ENCODE measurements around the gene SLC8A3. TPM values are rescaled to one million over a fixed set of nuclear protein-coding genes. Genes with fewer than 3 reads are reported as not detected.

Gene SLC8A3
- total and polyA plus RNA-seq, 2 of the 13 experiments (the other 11 are each of a cell fraction or from before 2014, with no cell fraction given): 0.01 to 0.02 TPM

GRCh38 chr14:70149596-70150165 is 39.1 kb downstream of the SLC8A3 start:
- no TSS peak for BruUV-seq (replicated peaks)
- H3K9me3 ChIP-seq (ENCODE audit: low read length): no peaks in the 10 kb centered on the region
- WGBS (ENCODE audit: low lambda C conversion rate): 12% methylated on average over 4 of the region's 4 CpGs
- no peaks in the 10 kb centered on the region for H3K79me2 ChIP-seq (ENCODE audit: insufficient read depth, low read length)
- no peak for FAIRE-seq
- intact Hi-C loops (cut with micrococcal nuclease; ENCODE audit: unreplicated experiment): no loop called here
- no peak overlapping the region for H2AFZ ChIP-seq (ENCODE audit: low read length)
- POLR2A ChIA-PET: no interaction called here
- H3K9ac ChIP-seq (ENCODE audit: insufficient read depth, low read depth, low read length): no peak overlapping the region
- no peak overlapping the region for H3K27ac ChIP-seq (ENCODE audit: extremely low read length, insufficient read depth, low read length)
- H3K36me3 ChIP-seq (replicated peaks in 1 of 2; ENCODE audit: control insufficient read depth in 1 of 2, insufficient read depth in 2 of 2, low read length in 2 of 2): no peaks in the 10 kb centered on the region
- TF ChIP-seq ELF3 (CRISPR knock-in tag; IDR thresholded peaks at IDR 0.05) (no peak), ZNF839 (CRISPR knock-in tag; IDR thresholded peaks at IDR 0.05; ENCODE audit: borderline replicate concordance) (no peak), ARID3A (IDR thresholded peaks at IDR 0.05; ENCODE audit: low read depth, low read length) (no peak), TRAFD1 (CRISPR knock-in tag; IDR thresholded peaks at IDR 0.05; ENCODE audit: borderline replicate concordance) (no peak)
- no peaks in the 10 kb centered on the region for H3K4me1 ChIP-seq (ENCODE audit: insufficient read depth, low read length)
- H4K20me1 ChIP-seq (ENCODE audit: insufficient read depth, low read length): no peaks in the 10 kb centered on the region
- H3K4me3 ChIP-seq (replicated peaks in 1 of 3; ENCODE audit: insufficient read depth in 1 of 3, low read depth in 2 of 3, low read length in 3 of 3): no peak overlapping the region
- CTCF ChIA-PET (ENCODE audit: low intra/inter-chr PET ratio, low total read pairs): no interaction called here
- in situ Hi-C loops (cut with HindIII; ENCODE audit: extremely low pct_ligation_motif_present, low pct_unique_long_range_greater_than_20kb): no loop called here
- no peak overlapping the region for H3K4me2 ChIP-seq (ENCODE audit: low read depth, low read length)
- peaks cover 0 to 12% of the 10 kb centered on the region in 2 experiments; a peak in 2 of 5 replicates for H3K27me3 ChIP-seq (ENCODE audit: control insufficient read depth in 1 of 2, insufficient read depth in 2 of 2, low read length in 2 of 2)
- DNase-seq (ENCODE audit: low spot score): no peak
- no peak for ATAC-seq
